ENCODE data around the gene DCTD. TPM values are rescaled to one million over a fixed set of nuclear protein-coding genes. Genes with fewer than 3 reads are reported as not detected.

Gene DCTD
- total RNA-seq, 1 experiment from 2014 or later = 100 TPM

DNA sequence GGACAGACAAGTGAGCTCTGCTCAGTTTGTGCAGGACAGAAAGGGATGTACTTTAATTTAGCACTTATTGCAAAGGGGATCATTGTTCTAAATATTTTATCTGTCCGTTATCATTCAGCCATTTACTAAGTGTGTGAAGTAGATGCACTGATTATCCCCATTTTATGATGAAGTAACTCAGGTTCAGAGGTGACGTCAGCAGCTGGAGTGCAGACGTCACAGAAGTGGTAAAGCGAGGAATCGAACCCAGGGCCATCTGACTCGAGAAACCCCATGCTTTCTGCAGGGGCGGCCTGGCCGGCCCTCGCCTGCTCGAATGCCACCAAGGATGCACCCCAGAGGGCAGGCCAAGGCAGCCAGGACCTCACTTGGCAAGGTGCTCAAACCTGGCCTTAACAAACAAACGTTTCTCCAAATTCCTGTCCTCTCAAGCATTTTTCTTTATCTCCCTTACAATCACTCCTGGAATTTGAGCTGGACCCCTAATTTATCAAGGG lies 75.0 kb downstream of the DCTD start:
- H3K56ac ChIP-seq (ENCODE audit: insufficient read length, low read depth, low read length) = no peak overlapping the region
- Mint-ChIP-seq H3K27me3 (ENCODE audit: low read depth) (no peaks in the 10 kb centered on the region; the same call in 1 of the 2 replicates), H3K36me3 (ENCODE audit: insufficient read depth in 1 of 3, low read depth in 3 of 3) (peaks cover 0 to 5% (median 0%) of the 10 kb centered on the region in 3 experiments; a peak in 1 of 7 replicates), H3K4me3 (no peak overlapping the region), H3K27ac (no peak overlapping the region; a peak in 1 of 7 replicates), H3K4me1 (peaks cover 16 to 19% of the 10 kb centered on the region in 2 experiments), H3K9me3 (peaks cover 4% of the 10 kb centered on the region in 2 experiments; a peak in 1 of 5 replicates)
- no peak overlapping the region for H3K4ac ChIP-seq (ENCODE audit: low read depth, low read length)
- H3K9me3 ChIP-seq (ENCODE audit: control insufficient read depth, low read depth, low read length) = no peaks in the 10 kb centered on the region
- no peak overlapping the region for H4K8ac ChIP-seq (replicated peaks; ENCODE audit: insufficient read length, low read depth, low read length)
- H3K27ac ChIP-seq (ENCODE audit: insufficient read length, low read depth, low read length) = no peak overlapping the region
- no peak overlapping the region for H3K18ac ChIP-seq (ENCODE audit: insufficient read length, low read depth, low read length)
- DNase-seq = no peak
- no peaks in the 10 kb centered on the region for H3K4me1 ChIP-seq (ENCODE audit: insufficient read depth, low read length)
- no peak overlapping the region for H2BK20ac ChIP-seq (ENCODE audit: low read depth, low read length, poor library complexity, severe bottlenecking)
- H3K4me2 ChIP-seq (ENCODE audit: insufficient read depth, insufficient read length, low read length) = no peak overlapping the region
- H3K9ac ChIP-seq (ENCODE audit: extremely low read depth, insufficient read length, low read length) = no peak overlapping the region
- no peak overlapping the region for H2BK120ac ChIP-seq (ENCODE audit: low read depth, low read length, poor library complexity, severe bottlenecking)
- no peaks in the 10 kb centered on the region for H3K23me2 ChIP-seq (ENCODE audit: insufficient read length, low read depth, low read length, poor library complexity, severe bottlenecking)
- WGBS (ENCODE audit: extremely low coverage, insufficient read length, low lambda C conversion rate) = no CpG with 5 or more reads among the region's 11 CpGs
- H3K23ac ChIP-seq (ENCODE audit: insufficient read length, low read depth, low read length) = no peak overlapping the region
- H2AFZ ChIP-seq (ENCODE audit: low read length) = no peak overlapping the region
- H2BK15ac ChIP-seq (ENCODE audit: low read depth, low read length) = no peak overlapping the region
- no peak overlapping the region for H2BK12ac ChIP-seq (ENCODE audit: insufficient read length, low read depth, low read length)
- no peak overlapping the region for H4K91ac ChIP-seq (ENCODE audit: insufficient read length, low read depth, low read length)
- H3K14ac ChIP-seq (ENCODE audit: insufficient read depth, low read length) = no peak overlapping the region
- H3T11ph ChIP-seq (ENCODE audit: low read length) = no peak overlapping the region
- no peaks in the 10 kb centered on the region for H3K79me1 ChIP-seq (ENCODE audit: insufficient read depth, low read depth, low read length, poor library complexity, severe bottlenecking)
- H2BK5ac ChIP-seq (ENCODE audit: insufficient read length, low read length) = no peak overlapping the region
- H2AK5ac ChIP-seq (ENCODE audit: insufficient read length, low read length) = no peak overlapping the region
- no peaks in the 10 kb centered on the region for H4K20me1 ChIP-seq (ENCODE audit: control insufficient read depth, insufficient read depth, insufficient read length)
- H3K79me2 ChIP-seq (ENCODE audit: insufficient read depth, low read length) = no peaks in the 10 kb centered on the region
- no peak overlapping the region for H4K5ac ChIP-seq (ENCODE audit: insufficient read length, low read depth, low read length)
- H3K27me3 ChIP-seq (ENCODE audit: insufficient read depth, low read length) = no peaks in the 10 kb centered on the region
- TF ChIP-seq, protein P1, sequence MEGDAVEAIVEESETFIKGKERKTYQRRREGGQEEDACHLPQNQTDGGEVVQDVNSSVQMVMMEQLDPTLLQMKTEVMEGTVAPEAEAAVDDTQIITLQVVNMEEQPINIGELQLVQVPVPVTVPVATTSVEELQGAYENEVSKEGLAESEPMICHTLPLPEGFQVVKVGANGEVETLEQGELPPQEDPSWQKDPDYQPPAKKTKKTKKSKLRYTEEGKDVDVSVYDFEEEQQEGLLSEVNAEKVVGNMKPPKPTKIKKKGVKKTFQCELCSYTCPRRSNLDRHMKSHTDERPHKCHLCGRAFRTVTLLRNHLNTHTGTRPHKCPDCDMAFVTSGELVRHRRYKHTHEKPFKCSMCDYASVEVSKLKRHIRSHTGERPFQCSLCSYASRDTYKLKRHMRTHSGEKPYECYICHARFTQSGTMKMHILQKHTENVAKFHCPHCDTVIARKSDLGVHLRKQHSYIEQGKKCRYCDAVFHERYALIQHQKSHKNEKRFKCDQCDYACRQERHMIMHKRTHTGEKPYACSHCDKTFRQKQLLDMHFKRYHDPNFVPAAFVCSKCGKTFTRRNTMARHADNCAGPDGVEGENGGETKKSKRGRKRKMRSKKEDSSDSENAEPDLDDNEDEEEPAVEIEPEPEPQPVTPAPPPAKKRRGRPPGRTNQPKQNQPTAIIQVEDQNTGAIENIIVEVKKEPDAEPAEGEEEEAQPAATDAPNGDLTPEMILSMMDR (conservative IDR thresholded peaks at IDR 0.05) = no peak
